ENCODE measurements around the gene GBP3.
"Not testable (repeated sequence)": the region's sequence is repeated elsewhere in the genome, so short reads cannot be mapped to it uniquely, and the experiment has no call there.

GBP3 gene

GRCh38 chr1:89035080-89035479 is 12.4 kb upstream of the GBP3 start:
- Histone ChIP-seq H3K79me1 (ENCODE audit: low read length) (no peaks in the 10 kb centered on the region), H3K27me3 (ENCODE audit: insufficient read depth, low read length, poor library complexity) (no peaks in the 10 kb centered on the region), H4K8ac (ENCODE audit: low read depth, low read length) (no peak overlapping the region), H3K27ac (ENCODE audit: low read depth, low read length) (no peak overlapping the region), H2BK15ac (replicated peaks; ENCODE audit: low read depth) (no peak overlapping the region), H3K79me2 (ENCODE audit: control insufficient read depth, insufficient read depth, low read length) (no peaks in the 10 kb centered on the region), H3K4me1 (ENCODE audit: control insufficient read depth, low read depth, low read length) (no peaks in the 10 kb centered on the region), H3K4ac (ENCODE audit: low read depth, low read length) (no peak overlapping the region), H3K4me3 (ENCODE audit: low read length) (no peak overlapping the region), H3K4me2 (ENCODE audit: low read length) (no peak overlapping the region), H3K9ac (ENCODE audit: low read length) (no peak overlapping the region), H3K36me3 (ENCODE audit: control insufficient read depth, insufficient read depth, low read length) (no peaks in the 10 kb centered on the region), H3K56ac (ENCODE audit: low read length) (no peak overlapping the region), H2AK5ac (ENCODE audit: low read length) (no peak overlapping the region), H2BK5ac (ENCODE audit: low read length) (no peak overlapping the region), H3K23ac (ENCODE audit: low read length) (no peak overlapping the region), H3K18ac (ENCODE audit: low read length) (no peak overlapping the region), H2BK120ac (ENCODE audit: low read depth, low read length) (no peak overlapping the region), H4K5ac (ENCODE audit: low read length) (no peak overlapping the region)
- no peak for DNase-seq
- no CpG with 5 or more reads among the region's 1 CpG for WGBS (ENCODE audit: extremely low coverage, insufficient coverage, low lambda C conversion rate)

- not testable (repeated sequence) for H3K27me3 ChIP-seq (ENCODE audit: insufficient read depth, low read length, poor library complexity); DNase-seq; H4K5ac ChIP-seq (ENCODE audit: low read length); H3K27ac ChIP-seq (ENCODE audit: low read depth, low read length); H2BK120ac ChIP-seq (ENCODE audit: low read depth, low read length); H4K8ac ChIP-seq (ENCODE audit: low read depth, low read length); H3K9ac ChIP-seq (ENCODE audit: low read length); H3K4me3 ChIP-seq (ENCODE audit: low read length); H3K4ac ChIP-seq (ENCODE audit: low read depth, low read length); H3K23ac ChIP-seq (ENCODE audit: low read length); H3K4me2 ChIP-seq (ENCODE audit: low read length); H3K79me2 ChIP-seq (ENCODE audit: control insufficient read depth, insufficient read depth, low read length); H2AK5ac ChIP-seq (ENCODE audit: low read length); H3K4me1 ChIP-seq (ENCODE audit: control insufficient read depth, low read depth, low read length); H3K56ac ChIP-seq (ENCODE audit: low read length); H2BK5ac ChIP-seq (ENCODE audit: low read length); H3K79me1 ChIP-seq (ENCODE audit: low read length); H3K18ac ChIP-seq (ENCODE audit: low read length); H3K36me3 ChIP-seq (ENCODE audit: control insufficient read depth, insufficient read depth, low read length); H2BK15ac ChIP-seq (replicated peaks; ENCODE audit: low read depth)
- WGBS (ENCODE audit: extremely low coverage, insufficient coverage, low lambda C conversion rate) = no CpG with 5 or more reads among the region's 5 CpGs
These were observed 11.3 kb upstream of the GBP3 start for GRCh38 chr1:89034004-89034403.

DNA sequence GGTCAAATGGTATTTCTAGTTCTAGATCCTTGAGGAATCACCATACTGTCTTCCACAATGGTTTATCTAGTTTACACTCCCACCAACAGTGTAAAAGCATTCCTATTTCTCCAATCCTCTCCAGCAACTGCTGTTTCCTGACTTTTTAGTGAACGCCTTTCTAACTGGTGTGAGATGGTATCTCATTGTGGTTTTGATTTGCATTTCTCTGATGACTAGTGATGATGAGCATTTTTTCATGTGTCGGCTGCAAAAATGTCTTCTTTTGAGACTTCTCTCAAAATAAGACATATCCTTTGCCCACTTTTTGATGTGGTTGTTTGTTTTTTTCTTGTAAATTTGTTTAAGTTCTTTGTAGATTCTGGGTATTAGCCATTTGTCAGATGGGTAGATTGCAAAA is 6.4 kb upstream of the GBP3 start:
- not testable (repeated sequence) for H2AK5ac ChIP-seq (ENCODE audit: low read length); H2BK120ac ChIP-seq (ENCODE audit: low read depth, low read length); H2BK15ac ChIP-seq (replicated peaks; ENCODE audit: low read depth); H4K8ac ChIP-seq (ENCODE audit: low read depth, low read length); H3K23ac ChIP-seq (ENCODE audit: low read length); H3K4me1 ChIP-seq (ENCODE audit: control insufficient read depth, low read depth, low read length); DNase-seq; H3K36me3 ChIP-seq (ENCODE audit: control insufficient read depth, insufficient read depth, low read length); H3K27me3 ChIP-seq (ENCODE audit: insufficient read depth, low read length, poor library complexity); H3K9ac ChIP-seq (ENCODE audit: low read length); H4K5ac ChIP-seq (ENCODE audit: low read length); H3K4me3 ChIP-seq (ENCODE audit: low read length); H3K27ac ChIP-seq (ENCODE audit: low read depth, low read length); H3K4ac ChIP-seq (ENCODE audit: low read depth, low read length); H2BK5ac ChIP-seq (ENCODE audit: low read length); H3K79me2 ChIP-seq (ENCODE audit: control insufficient read depth, insufficient read depth, low read length); H3K18ac ChIP-seq (ENCODE audit: low read length); H3K56ac ChIP-seq (ENCODE audit: low read length); H3K79me1 ChIP-seq (ENCODE audit: low read length); H3K4me2 ChIP-seq (ENCODE audit: low read length)
- WGBS (ENCODE audit: extremely low coverage, insufficient coverage, low lambda C conversion rate) = no CpG with 5 or more reads among the region's 2 CpGs

GRCh38 chr1:89025928-89026327 is 3.3 kb upstream of the GBP3 start:
- no peaks in the 10 kb centered on the region for H3K4me1 ChIP-seq (ENCODE audit: control insufficient read depth, low read depth, low read length)
- H3K27me3 ChIP-seq (ENCODE audit: insufficient read depth, low read length, poor library complexity) = no peaks in the 10 kb centered on the region
- no peaks in the 10 kb centered on the region for H3K36me3 ChIP-seq (ENCODE audit: control insufficient read depth, insufficient read depth, low read length)
- H3K56ac ChIP-seq (ENCODE audit: low read length) = no peak overlapping the region
- H3K27ac ChIP-seq (ENCODE audit: low read depth, low read length) = no peak overlapping the region
- H4K5ac ChIP-seq (ENCODE audit: low read length) = no peak overlapping the region
- H3K18ac ChIP-seq (ENCODE audit: low read length) = no peak overlapping the region
- H2BK15ac ChIP-seq (replicated peaks; ENCODE audit: low read depth) = no peak overlapping the region
- no peaks in the 10 kb centered on the region for H3K79me2 ChIP-seq (ENCODE audit: control insufficient read depth, insufficient read depth, low read length)
- H3K9ac ChIP-seq (ENCODE audit: low read length) = no peak overlapping the region
- no peak overlapping the region for H3K23ac ChIP-seq (ENCODE audit: low read length)
- no CpG with 5 or more reads among the region's 3 CpGs for WGBS (ENCODE audit: extremely low coverage, insufficient coverage, low lambda C conversion rate)
- H2AK5ac ChIP-seq (ENCODE audit: low read length) = no peak overlapping the region
- no peak overlapping the region for H2BK120ac ChIP-seq (ENCODE audit: low read depth, low read length)
- no peaks in the 10 kb centered on the region for H3K79me1 ChIP-seq (ENCODE audit: low read length)
- H2BK5ac ChIP-seq (ENCODE audit: low read length) = no peak overlapping the region
- DNase-seq = no peak
- H4K8ac ChIP-seq (ENCODE audit: low read depth, low read length) = no peak overlapping the region
- H3K4me2 ChIP-seq (ENCODE audit: low read length) = no peak overlapping the region
- H3K4me3 ChIP-seq (ENCODE audit: low read length) = no peak overlapping the region
- H3K4ac ChIP-seq (ENCODE audit: low read depth, low read length) = no peak overlapping the region

GRCh38 chr1:89023026-89023425 is 360 bp upstream of the GBP3 start:
- Histone ChIP-seq H4K8ac (ENCODE audit: low read depth, low read length) (no peak overlapping the region), H2BK120ac (ENCODE audit: low read depth, low read length) (no peak overlapping the region), H3K27me3 (ENCODE audit: insufficient read depth, low read length, poor library complexity) (no peaks in the 10 kb centered on the region), H3K4me2 (ENCODE audit: low read length) (no peak overlapping the region), H3K23ac (ENCODE audit: low read length) (no peak overlapping the region), H3K79me2 (ENCODE audit: control insufficient read depth, insufficient read depth, low read length) (no peaks in the 10 kb centered on the region), H3K4me1 (ENCODE audit: control insufficient read depth, low read depth, low read length) (no peaks in the 10 kb centered on the region), H3K27ac (ENCODE audit: low read depth, low read length) (no peak overlapping the region), H2AK5ac (ENCODE audit: low read length) (no peak overlapping the region), H4K5ac (ENCODE audit: low read length) (no peak overlapping the region), H3K9ac (ENCODE audit: low read length) (no peak overlapping the region), H2BK15ac (replicated peaks; ENCODE audit: low read depth) (no peak overlapping the region), H3K18ac (ENCODE audit: low read length) (no peak overlapping the region), H3K79me1 (ENCODE audit: low read length) (no peaks in the 10 kb centered on the region), H3K36me3 (ENCODE audit: control insufficient read depth, insufficient read depth, low read length) (no peaks in the 10 kb centered on the region), H3K4me3 (ENCODE audit: low read length) (no peak overlapping the region), H2BK5ac (ENCODE audit: low read length) (no peak overlapping the region), H3K56ac (ENCODE audit: low read length) (no peak overlapping the region), H3K4ac (ENCODE audit: low read depth, low read length) (no peak overlapping the region)
- DNase-seq = no peak

DNA sequence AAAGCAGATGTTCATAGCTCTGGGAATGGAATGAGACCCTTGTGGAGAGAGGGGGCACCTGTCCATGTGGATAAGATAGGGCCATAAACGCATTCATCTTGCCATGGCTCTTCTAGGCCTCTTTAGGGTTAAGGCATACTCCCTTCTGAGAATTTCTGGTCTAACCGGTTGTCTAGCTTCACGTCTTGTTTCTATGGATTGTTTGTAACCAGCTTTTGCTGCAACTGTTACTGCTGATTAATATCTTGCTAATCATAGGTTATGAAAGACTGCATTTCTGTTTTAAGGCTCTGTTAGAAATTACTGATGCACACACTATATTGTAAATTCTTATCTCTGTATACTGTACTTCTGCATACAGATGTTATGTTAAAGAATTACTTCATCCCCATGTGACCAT is 4.3 kb downstream of the GBP3 start:
- WGBS (ENCODE audit: extremely low coverage, insufficient coverage, low lambda C conversion rate) = no CpG with 5 or more reads among the region's 3 CpGs
- H3K27ac ChIP-seq (ENCODE audit: low read depth, low read length); H3K4ac ChIP-seq (ENCODE audit: low read depth, low read length); H3K18ac ChIP-seq (ENCODE audit: low read length); DNase-seq; H2BK5ac ChIP-seq (ENCODE audit: low read length); H3K56ac ChIP-seq (ENCODE audit: low read length); H4K5ac ChIP-seq (ENCODE audit: low read length); H2BK15ac ChIP-seq (replicated peaks; ENCODE audit: low read depth); H3K23ac ChIP-seq (ENCODE audit: low read length); H3K4me3 ChIP-seq (ENCODE audit: low read length); H3K9ac ChIP-seq (ENCODE audit: low read length); H2AK5ac ChIP-seq (ENCODE audit: low read length); H3K79me1 ChIP-seq (ENCODE audit: low read length); H3K36me3 ChIP-seq (ENCODE audit: control insufficient read depth, insufficient read depth, low read length); H2BK120ac ChIP-seq (ENCODE audit: low read depth, low read length); H4K8ac ChIP-seq (ENCODE audit: low read depth, low read length); H3K27me3 ChIP-seq (ENCODE audit: insufficient read depth, low read length, poor library complexity); H3K79me2 ChIP-seq (ENCODE audit: control insufficient read depth, insufficient read depth, low read length); H3K4me1 ChIP-seq (ENCODE audit: control insufficient read depth, low read depth, low read length); H3K4me2 ChIP-seq (ENCODE audit: low read length): not testable (repeated sequence)
